ENCODE results near the gene UBE2V1. TPM values are rescaled to one million over a fixed set of nuclear protein-coding genes. Genes with fewer than 3 reads are reported as not detected.

UBE2V1 gene
- total and polyA plus RNA-seq, 2 of the 13 experiments (the other 11 are each of a cell fraction or from before 2014, with no cell fraction given): 81.3 to 132 TPM

DNA sequence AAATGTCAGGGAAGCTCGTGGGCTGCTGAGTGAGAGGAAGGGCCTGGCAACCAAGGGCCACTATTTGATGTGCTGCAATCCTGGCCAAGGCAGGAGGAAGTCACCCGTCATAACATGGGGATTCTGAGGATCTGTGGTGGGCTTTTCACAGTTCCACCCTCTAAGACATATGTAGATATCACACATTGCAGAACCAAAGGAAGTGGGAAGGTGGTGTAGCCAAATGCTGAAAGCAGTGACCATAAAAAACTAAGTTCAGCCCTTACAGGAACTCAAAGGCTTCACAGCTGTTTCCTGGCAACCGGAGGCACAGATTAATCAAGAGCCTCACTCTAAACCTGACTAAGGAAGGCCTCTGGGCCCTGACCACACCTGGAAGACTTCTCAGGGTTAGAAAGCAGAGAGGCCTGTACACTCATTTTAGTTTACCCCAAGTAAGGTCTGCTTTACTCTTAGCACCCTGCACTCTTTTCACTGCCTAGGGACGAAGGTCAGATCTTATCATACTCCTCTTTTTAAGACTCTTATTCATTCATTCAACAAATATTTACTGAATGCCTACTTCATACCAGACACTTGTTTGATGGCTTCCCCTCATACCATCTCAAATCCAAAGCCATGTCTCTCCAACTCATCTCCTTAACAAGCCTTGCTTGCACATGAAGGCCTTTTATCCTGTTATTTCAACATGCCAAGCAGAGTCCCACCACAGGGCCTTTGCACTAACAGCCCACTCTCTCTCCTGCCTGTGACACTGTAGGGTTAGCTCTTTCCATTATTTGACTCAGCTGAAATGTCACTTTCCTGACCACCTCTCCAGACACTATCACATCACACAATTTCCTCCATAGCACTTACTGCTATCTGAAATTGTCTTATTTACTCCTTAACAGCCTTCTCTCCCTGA, 2.6 kb downstream of the UBE2V1 start (continued):
- TF ChIP-seq ZNF567 (CRISPR knock-in tag; IDR thresholded peaks at IDR 0.05; ENCODE audit: borderline replicate concordance) (no peak), TAF1 (CRISPR knock-in tag; IDR thresholded peaks at IDR 0.05) (no peak), POLR2A (IDR thresholded peaks at IDR 0.05; ENCODE audit: insufficient read depth in 1 of 2, low read depth in 2 of 2, low read length in 2 of 2) (peak in 1 of 2 experiments; percentile 29; a peak in 1 of 4 replicates), ZNF383 (CRISPR knock-in tag; IDR thresholded peaks at IDR 0.05; ENCODE audit: borderline replicate concordance) (no peak), JUN (CRISPR knock-in tag; IDR thresholded peaks at IDR 0.05) (no peak), SCMH1 (CRISPR knock-in tag; IDR thresholded peaks at IDR 0.05; ENCODE audit: borderline replicate concordance) (no peak), ZNF451 (CRISPR knock-in tag; IDR thresholded peaks at IDR 0.05) (no peak), HNF1A (IDR thresholded peaks at IDR 0.05; ENCODE audit: low read depth) (no peak), HNF1A (CRISPR knock-in tag; IDR thresholded peaks at IDR 0.05; ENCODE audit: borderline replicate concordance) (no peak), ZNF281 (CRISPR knock-in tag; IDR thresholded peaks at IDR 0.05; ENCODE audit: borderline replicate concordance) (peak; percentile 1; the same call in 1 of the 2 replicates), CHD4 (IDR thresholded peaks at IDR 0.05; ENCODE audit: borderline replicate concordance, low read length) (peak; percentile 81), ZNF790 (CRISPR knock-in tag; IDR thresholded peaks at IDR 0.05; ENCODE audit: borderline replicate concordance) (no peak), BATF2 (CRISPR knock-in tag; IDR thresholded peaks at IDR 0.05) (no peak), HIVEP1 (CRISPR knock-in tag; IDR thresholded peaks at IDR 0.05) (no peak), ADNP (CRISPR knock-in tag; IDR thresholded peaks at IDR 0.05) (0 out of 2 replicates have a peak, but pooled peaks have one; percentile 13), CREB1 (IDR thresholded peaks at IDR 0.05) (no peak), CREB1 (CRISPR knock-in tag; IDR thresholded peaks at IDR 0.05) (0 out of 2 replicates have a peak, but pooled peaks have one; percentile 12)
- TF ChIP-seq, protein P1, sequence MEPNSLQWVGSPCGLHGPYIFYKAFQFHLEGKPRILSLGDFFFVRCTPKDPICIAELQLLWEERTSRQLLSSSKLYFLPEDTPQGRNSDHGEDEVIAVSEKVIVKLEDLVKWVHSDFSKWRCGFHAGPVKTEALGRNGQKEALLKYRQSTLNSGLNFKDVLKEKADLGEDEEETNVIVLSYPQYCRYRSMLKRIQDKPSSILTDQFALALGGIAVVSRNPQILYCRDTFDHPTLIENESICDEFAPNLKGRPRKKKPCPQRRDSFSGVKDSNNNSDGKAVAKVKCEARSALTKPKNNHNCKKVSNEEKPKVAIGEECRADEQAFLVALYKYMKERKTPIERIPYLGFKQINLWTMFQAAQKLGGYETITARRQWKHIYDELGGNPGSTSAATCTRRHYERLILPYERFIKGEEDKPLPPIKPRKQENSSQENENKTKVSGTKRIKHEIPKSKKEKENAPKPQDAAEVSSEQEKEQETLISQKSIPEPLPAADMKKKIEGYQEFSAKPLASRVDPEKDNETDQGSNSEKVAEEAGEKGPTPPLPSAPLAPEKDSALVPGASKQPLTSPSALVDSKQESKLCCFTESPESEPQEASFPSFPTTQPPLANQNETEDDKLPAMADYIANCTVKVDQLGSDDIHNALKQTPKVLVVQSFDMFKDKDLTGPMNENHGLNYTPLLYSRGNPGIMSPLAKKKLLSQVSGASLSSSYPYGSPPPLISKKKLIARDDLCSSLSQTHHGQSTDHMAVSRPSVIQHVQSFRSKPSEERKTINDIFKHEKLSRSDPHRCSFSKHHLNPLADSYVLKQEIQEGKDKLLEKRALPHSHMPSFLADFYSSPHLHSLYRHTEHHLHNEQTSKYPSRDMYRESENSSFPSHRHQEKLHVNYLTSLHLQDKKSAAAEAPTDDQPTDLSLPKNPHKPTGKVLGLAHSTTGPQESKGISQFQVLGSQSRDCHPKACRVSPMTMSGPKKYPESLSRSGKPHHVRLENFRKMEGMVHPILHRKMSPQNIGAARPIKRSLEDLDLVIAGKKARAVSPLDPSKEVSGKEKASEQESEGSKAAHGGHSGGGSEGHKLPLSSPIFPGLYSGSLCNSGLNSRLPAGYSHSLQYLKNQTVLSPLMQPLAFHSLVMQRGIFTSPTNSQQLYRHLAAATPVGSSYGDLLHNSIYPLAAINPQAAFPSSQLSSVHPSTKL (CRISPR knock-in tag; IDR thresholded peaks at IDR 0.05): no peak
